ENCODE measurements around the gene ADM5. TPM values are rescaled to one million over a fixed set of nuclear protein-coding genes. Genes with fewer than 3 reads are reported as not detected.

Gene ADM5
- polyA plus RNA-seq, 2 of the 4 experiments (the other 2 are of a cell fraction) = 2.0 to 4.3 TPM

- CTCF ChIA-PET = interaction anchor here (0.7 to 12.4 kb wide), 8 partner anchors 14 to 143 kb away, joined by 3 to 134 read pairs (median 6); partner anchors contain the start of genes BCL2L12, IRF3 and PRMT1
- WGBS (ENCODE audit: missing lambda C conversion rate) = 94% methylated on average over 12 of the region's 13 CpGs
- Histone ChIP-seq H3K4me3 (no peak overlapping the region), H3K4me1 (peaks cover 17% of the 10 kb centered on the region), H3K9me3 (no peaks in the 10 kb centered on the region), H3K4me2 (no peak overlapping the region), H3K27ac (no peak overlapping the region)
- FAIRE-seq (no peak), ATAC-seq (no peak), DNase-seq (ENCODE audit: low read depth in 1 of 2, low spot score in 1 of 2) (no peak)
- no peak for TF ChIP-seq RARB (CRISPR knock-in tag; IDR thresholded peaks at IDR 0.05)
- TF ChIP-seq POLR2A (IDR thresholded peaks at IDR 0.05; ENCODE audit: low read length) = no peak
- TF ChIP-seq CHD2 (IDR thresholded peaks at IDR 0.05; ENCODE audit: low read length, partially characterized antibody) = no peak
- no peak for TF ChIP-seq CEBPB (IDR thresholded peaks at IDR 0.05)
- TF ChIP-seq MAX (IDR thresholded peaks at IDR 0.05) = no peak
- no peak for TF ChIP-seq NPAS2 (CRISPR knock-in tag; IDR thresholded peaks at IDR 0.05; ENCODE audit: borderline replicate concordance)
- no peak for TF ChIP-seq SMC3 (IDR thresholded peaks at IDR 0.05)
- POLR2A ChIA-PET = no interaction called here
These were observed 43.4 kb upstream of the ADM5 start for GRCh38 chr19:49645995-49646394.

GRCh38 chr19:49646586-49646985 is 42.8 kb upstream of the ADM5 start:
- ChIA-PET POLR2A (no interaction called here), CTCF (interaction anchor here (0.7 to 12.4 kb wide), 7 partner anchors 13 to 80 kb away, joined by 3 to 134 read pairs (median 10); partner anchors contain the start of genes BCL2L12, IRF3 and PRMT1)
- 93% methylated on average over 16 of the region's 17 CpGs for WGBS (ENCODE audit: missing lambda C conversion rate)
- H3K9me3 ChIP-seq = no peaks in the 10 kb centered on the region
- H3K4me2 ChIP-seq = no peak overlapping the region
- TF ChIP-seq BHLHE40 (IDR thresholded peaks at IDR 0.05; ENCODE audit: low read depth, low read length) (no peak), HOXB5 (CRISPR knock-in tag; IDR thresholded peaks at IDR 0.05) (no peak), FOSB (CRISPR knock-in tag; IDR thresholded peaks at IDR 0.05) (no peak), BCL3 (IDR thresholded peaks at IDR 0.05) (no peak), KDM5A (IDR thresholded peaks at IDR 0.05) (no peak), SREBF2 (IDR thresholded peaks at IDR 0.05) (no peak), ZC3H11A (IDR thresholded peaks at IDR 0.05) (no peak), TFCP2L1 (CRISPR knock-in tag; IDR thresholded peaks at IDR 0.05) (no peak), POLR2AphosphoS2 (conservative IDR thresholded peaks at IDR 0.05; ENCODE audit: low read length) (no peak), EHMT2 (IDR thresholded peaks at IDR 0.05; ENCODE audit: low read depth) (no peak), ZNF302 (CRISPR knock-in tag; IDR thresholded peaks at IDR 0.05) (no peak), CEBPB (IDR thresholded peaks at IDR 0.05) (no peak), ATOH8 (CRISPR knock-in tag; IDR thresholded peaks at IDR 0.05; ENCODE audit: low read depth) (no peak), NR3C1 (IDR thresholded peaks at IDR 0.05) (no peak), PHF8 (IDR thresholded peaks at IDR 0.05; ENCODE audit: borderline replicate concordance, low read depth) (no peak), HOXA7 (CRISPR knock-in tag; IDR thresholded peaks at IDR 0.05) (no peak), EHF (CRISPR knock-in tag; IDR thresholded peaks at IDR 0.05) (no peak), HDAC2 (IDR thresholded peaks at IDR 0.05) (no peak)
- TF ChIP-seq, protein P1, sequence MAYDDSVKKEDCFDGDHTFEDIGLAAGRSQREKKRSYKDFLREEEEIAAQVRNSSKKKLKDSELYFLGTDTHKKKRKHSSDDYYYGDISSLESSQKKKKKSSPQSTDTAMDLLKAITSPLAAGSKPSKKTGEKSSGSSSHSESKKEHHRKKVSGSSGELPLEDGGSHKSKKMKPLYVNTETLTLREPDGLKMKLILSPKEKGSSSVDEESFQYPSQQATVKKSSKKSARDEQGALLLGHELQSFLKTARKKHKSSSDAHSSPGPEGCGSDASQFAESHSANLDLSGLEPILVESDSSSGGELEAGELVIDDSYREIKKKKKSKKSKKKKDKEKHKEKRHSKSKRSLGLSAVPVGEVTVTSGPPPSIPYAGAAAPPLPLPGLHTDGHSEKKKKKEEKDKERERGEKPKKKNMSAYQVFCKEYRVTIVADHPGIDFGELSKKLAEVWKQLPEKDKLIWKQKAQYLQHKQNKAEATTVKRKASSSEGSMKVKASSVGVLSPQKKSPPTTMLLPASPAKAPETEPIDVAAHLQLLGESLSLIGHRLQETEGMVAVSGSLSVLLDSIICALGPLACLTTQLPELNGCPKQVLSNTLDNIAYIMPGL (CRISPR knock-in tag; IDR thresholded peaks at IDR 0.05; ENCODE audit: borderline replicate concordance) = no peak
- TF ChIP-seq, protein P2, sequence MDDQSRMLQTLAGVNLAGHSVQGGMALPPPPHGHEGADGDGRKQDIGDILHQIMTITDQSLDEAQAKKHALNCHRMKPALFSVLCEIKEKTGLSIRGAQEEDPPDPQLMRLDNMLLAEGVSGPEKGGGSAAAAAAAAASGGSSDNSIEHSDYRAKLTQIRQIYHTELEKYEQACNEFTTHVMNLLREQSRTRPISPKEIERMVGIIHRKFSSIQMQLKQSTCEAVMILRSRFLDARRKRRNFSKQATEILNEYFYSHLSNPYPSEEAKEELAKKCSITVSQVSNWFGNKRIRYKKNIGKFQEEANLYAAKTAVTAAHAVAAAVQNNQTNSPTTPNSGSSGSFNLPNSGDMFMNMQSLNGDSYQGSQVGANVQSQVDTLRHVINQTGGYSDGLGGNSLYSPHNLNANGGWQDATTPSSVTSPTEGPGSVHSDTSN (IDR thresholded peaks at IDR 0.05) = no peak
- no peak for DNase-seq (ENCODE audit: low read depth in 1 of 2, low spot score in 1 of 2)
- no peak for ATAC-seq
- H3K27ac ChIP-seq = no peak overlapping the region
- peaks cover 17% of the 10 kb centered on the region for H3K4me1 ChIP-seq
- H3K4me3 ChIP-seq = no peak overlapping the region
- no peak for FAIRE-seq
